Measurements from ENCODE around the gene GPD1L. TPM values are rescaled to one million over a fixed set of nuclear protein-coding genes. Genes with fewer than 3 reads are reported as not detected.

GPD1L gene
- total RNA-seq, 6 experiments from 2014 or later: 2.7 to 8.3 (median 4.2) TPM

GRCh38 chr3:32160706-32161214 is 54.3 kb downstream of the GPD1L start:
- Mint-ChIP-seq H3K36me3 (ENCODE audit: low read depth) (no peaks in the 10 kb centered on the region), H3K27ac (no peak overlapping the region), H3K4me3 (no peak overlapping the region), H3K4me1 (ENCODE audit: low read depth) (no peaks in the 10 kb centered on the region), H3K27me3 (ENCODE audit: insufficient read depth) (peaks cover 3% of the 10 kb centered on the region), H3K9me3 (no peaks in the 10 kb centered on the region)
- no peak for TF ChIP-seq CTCF (IDR thresholded peaks at IDR 0.05)
- DNase-seq: no peak

GRCh38 chr3:32165442-32165841 is 59.0 kb downstream of the GPD1L start:
- H3K27ac Mint-ChIP-seq: no peak overlapping the region
- no peaks in the 10 kb centered on the region for H3K4me1 Mint-ChIP-seq (ENCODE audit: low read depth)
- no peak overlapping the region for H3K4me3 Mint-ChIP-seq
- no peak for TF ChIP-seq CTCF (IDR thresholded peaks at IDR 0.05)
- H3K27me3 Mint-ChIP-seq (ENCODE audit: insufficient read depth): peaks cover 3% of the 10 kb centered on the region
- peaks cover 3% of the 10 kb centered on the region; the same call in 1 of the 2 replicates for H3K9me3 Mint-ChIP-seq
- DNase-seq: no peak
- no peaks in the 10 kb centered on the region for H3K36me3 Mint-ChIP-seq (ENCODE audit: low read depth)

- no peak overlapping the region for H3K4me3 Mint-ChIP-seq
- TF ChIP-seq CTCF (IDR thresholded peaks at IDR 0.05): no peak
- peaks cover 4% of the 10 kb centered on the region; the same call in 1 of the 2 replicates for H3K36me3 Mint-ChIP-seq (ENCODE audit: low read depth)
Measured at GRCh38 chr3:32166654-32167053, 60.2 kb downstream of the GPD1L start.

GRCh38 chr3:32172420-32172819 is 66.0 kb downstream of the GPD1L start:
- H3K4me1 Mint-ChIP-seq (ENCODE audit: low read depth): peaks cover 8% of the 10 kb centered on the region
- TF ChIP-seq CTCF (IDR thresholded peaks at IDR 0.05): no peak
- H3K27me3 Mint-ChIP-seq (ENCODE audit: insufficient read depth): peaks cover 7% of the 10 kb centered on the region
- peaks cover 16% of the 10 kb centered on the region for H3K9me3 Mint-ChIP-seq
- no peak for DNase-seq
- peaks cover 12% of the 10 kb centered on the region; the same call in 1 of the 2 replicates for H3K36me3 Mint-ChIP-seq (ENCODE audit: low read depth)
- H3K27ac Mint-ChIP-seq: no peak overlapping the region
- no peak overlapping the region for H3K4me3 Mint-ChIP-seq

More at GRCh38 chr3:32166654-32167053, 60.2 kb downstream of the GPD1L start:
- no peak overlapping the region for H3K27ac Mint-ChIP-seq
- no peak for DNase-seq
- no peaks in the 10 kb centered on the region for H3K27me3 Mint-ChIP-seq (ENCODE audit: insufficient read depth)
- H3K4me1 Mint-ChIP-seq (ENCODE audit: low read depth): no peaks in the 10 kb centered on the region
- H3K9me3 Mint-ChIP-seq: peaks cover 10% of the 10 kb centered on the region

GRCh38 chr3:32175607-32176197 is 69.3 kb downstream of the GPD1L start:
- H3K36me3 Mint-ChIP-seq (ENCODE audit: low read depth): peaks cover 12% of the 10 kb centered on the region; the same call in 1 of the 2 replicates

More at GRCh38 chr3:32175607-32176197, 69.3 kb downstream of the GPD1L start:
- Mint-ChIP-seq H3K9me3 (peaks cover 11% of the 10 kb centered on the region), H3K27me3 (ENCODE audit: insufficient read depth) (peaks cover 14% of the 10 kb centered on the region), H3K4me1 (ENCODE audit: low read depth) (peaks cover 10% of the 10 kb centered on the region), H3K4me3 (no peak overlapping the region), H3K27ac (no peak overlapping the region)
- peak; percentile 87 for TF ChIP-seq CTCF (IDR thresholded peaks at IDR 0.05)
- DNase-seq: peak; percentile 48

Data from HFFc6 (cell line).